Panc1 (cell line): Measurements from ENCODE around the gene BLCAP. TPM values are rescaled to one million over a fixed set of nuclear protein-coding genes. Genes with fewer than 3 reads are reported as not detected.
"Not testable (repeated sequence)": the region's sequence is repeated elsewhere in the genome, so short reads cannot be mapped to it uniquely, and the experiment has no call there.

ENCODE experiments used
- ATAC-seq: fragments of 200-7000 bp; cut with Tn5 transposase; 2 replicates; pipeline ENCODE4 v1.9.1; 2020; ENCODE audit warnings: mild to moderate bottlenecking, moderate library complexity
- BruUV-seq: library from RNA; stranded (reverse); fragments of 400-500 nt; replicated peaks from 2 replicates; lab custom pipeline; 2021; lab: Mats Ljungman, UMichigan
- CTCF ChIA-PET: fragments of 300-600 bp; sonication (Branson Sonifier 250); formaldehyde crosslinking; loops from one replicate; lab custom pipeline; 2022; ENCODE audit warnings: antibody characterized with exemption; lab: Charles Lee
- POLR2A ChIA-PET: fragments of 300-600 bp; sonication (Branson Sonifier 250); formaldehyde crosslinking; loops from one replicate; lab custom pipeline; 2022; ENCODE audit warnings: antibody characterized with exemption; lab: Charles Lee
- DNase-seq: peaks from one replicate; pipeline ENCODE4 v3.0.0-alpha.2; 2010; ENCODE audit warnings: low read depth, low spot score
- H3K27ac ChIP-seq: 2 replicates; pipeline ENCODE4 v1.5.1; 2011; ENCODE audit warnings: mild to moderate bottlenecking, low read length, inconsistent platforms
- H3K27me3 ChIP-seq: fragments of 200-500 bp; sonication (Bioruptor generic); 2 replicates; pipeline ENCODE4 v1.6.0; 2014; ENCODE audit warnings: low read length, inconsistent platforms; ENCODE audit not compliant: control insufficient read depth, insufficient read depth
- H3K36me3 ChIP-seq: fragments of 200-500 bp; sonication (Bioruptor generic); 2 replicates; pipeline ENCODE4 v1.5.1; 2014; ENCODE audit warnings: inconsistent platforms, mild to moderate bottlenecking, low read length, moderate library complexity; ENCODE audit not compliant: control insufficient read depth, insufficient read depth
- H3K4me1 ChIP-seq: 2 replicates; pipeline ENCODE4 v1.5.1; 2011; ENCODE audit warnings: inconsistent platforms, mild to moderate bottlenecking, low read length, moderate library complexity; ENCODE audit not compliant: control insufficient read depth, insufficient read depth
- H3K4me3 ChIP-seq, 2 experiments: 2 replicates each; pipeline ENCODE4 v1.5.1; 2011 to 2012; ENCODE audit warnings: low read depth in 2 of 2, low read length in 2 of 2, mild to moderate bottlenecking in 2 of 2, inconsistent platforms in 1 of 2, moderate library complexity in 1 of 2
- H3K9me3 ChIP-seq: fragments of 200-500 bp; sonication (Bioruptor generic); 2 replicates; pipeline ENCODE4 v1.5.1; 2014; ENCODE audit warnings: low read depth, mild to moderate bottlenecking, inconsistent platforms, low read length, moderate library complexity; ENCODE audit not compliant: control insufficient read depth, insufficient read depth
- POLR2AphosphoS5 ChIP-seq: IDR thresholded peaks from 2 replicates; pipeline ENCODE4 v1.6.1; 2012; ENCODE audit warnings: mild to moderate bottlenecking, low read depth, low read length, moderate library complexity
- SIN3A ChIP-seq: IDR thresholded peaks from 2 replicates; pipeline ENCODE4 v1.6.1; 2012; ENCODE audit warnings: low read depth, mild to moderate bottlenecking, low read length, moderate library complexity, borderline replicate concordance; ENCODE audit not compliant: insufficient read depth
- TCF7L2 ChIP-seq: IDR thresholded peaks from 2 replicates; pipeline ENCODE4 v1.6.1; 2011; ENCODE audit warnings: mild to moderate bottlenecking, low read depth, low read length, inconsistent platforms
- in situ Hi-C: cut with HindIII; loops from 2 replicates; pipeline ENCODE4 v1.10.0; 2016; ENCODE audit warnings: low sequenced_read_pairs, low pct_unique_long_range_greater_than_20kb
- intact Hi-C: fragments of 100-400 bp; cut with micrococcal nuclease; formaldehyde crosslinking; loops from one replicate; pipeline ENCODE4 v1.10.0; 2022; ENCODE audit not compliant: unreplicated experiment
- total RNA-seq: library from RNA; stranded (reverse); gene quantifications from one replicate; pipeline ENCODE4 v1.2.1, GENCODE V29; 2021; ENCODE audit not compliant: unreplicated experiment
- TF ChIP-seq, protein P1 (sequence below), 2 experiments: IDR thresholded peaks; 2 replicates each; pipeline ENCODE4 v1.6.1; 2011 to 2012; ENCODE audit warnings: low read depth in 2 of 2, control low read depth in 1 of 2, low read length in 1 of 2, mild to moderate bottlenecking in 1 of 2, moderate library complexity in 1 of 2; ENCODE audit not compliant: insufficient read depth in 1 of 2
- TF ChIP-seq, protein P2 (sequence below): fragments of 450-650 bp; IDR thresholded peaks from 2 replicates; pipeline ENCODE4 v1.5.1; 2017; ENCODE audit warnings: mild to moderate bottlenecking

Gene BLCAP
- total RNA-seq, 1 experiment from 2014 or later = 50.1 TPM

DNA sequence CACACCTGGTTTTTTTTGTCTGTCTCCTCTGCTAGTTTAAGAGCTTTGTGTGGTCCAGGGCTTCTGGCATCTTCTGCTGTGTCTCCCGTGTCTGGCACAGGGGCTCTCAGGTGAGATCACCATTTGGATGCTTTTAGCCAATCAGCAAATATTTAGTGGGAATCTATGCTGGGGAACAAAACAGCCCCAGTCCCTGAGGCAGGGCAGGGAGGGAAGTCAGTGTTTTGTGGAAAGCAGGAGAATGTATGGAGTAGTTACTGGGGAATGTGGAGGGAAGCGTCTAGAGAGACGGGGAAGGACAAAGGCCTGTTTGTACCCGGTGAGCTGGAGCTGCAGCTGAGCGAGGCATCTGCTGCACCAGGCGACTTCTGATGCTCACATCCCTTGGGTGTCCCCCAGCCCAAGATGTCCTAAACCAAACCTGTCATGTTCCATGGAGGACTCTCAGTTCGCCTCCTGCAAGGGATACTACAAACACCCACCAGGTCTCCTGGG is 55.9 kb downstream of the BLCAP start:
- no peak for ATAC-seq
- TF ChIP-seq POLR2AphosphoS5 = no peak
- TF ChIP-seq TCF7L2 = no peak
- TF ChIP-seq, protein P1, sequence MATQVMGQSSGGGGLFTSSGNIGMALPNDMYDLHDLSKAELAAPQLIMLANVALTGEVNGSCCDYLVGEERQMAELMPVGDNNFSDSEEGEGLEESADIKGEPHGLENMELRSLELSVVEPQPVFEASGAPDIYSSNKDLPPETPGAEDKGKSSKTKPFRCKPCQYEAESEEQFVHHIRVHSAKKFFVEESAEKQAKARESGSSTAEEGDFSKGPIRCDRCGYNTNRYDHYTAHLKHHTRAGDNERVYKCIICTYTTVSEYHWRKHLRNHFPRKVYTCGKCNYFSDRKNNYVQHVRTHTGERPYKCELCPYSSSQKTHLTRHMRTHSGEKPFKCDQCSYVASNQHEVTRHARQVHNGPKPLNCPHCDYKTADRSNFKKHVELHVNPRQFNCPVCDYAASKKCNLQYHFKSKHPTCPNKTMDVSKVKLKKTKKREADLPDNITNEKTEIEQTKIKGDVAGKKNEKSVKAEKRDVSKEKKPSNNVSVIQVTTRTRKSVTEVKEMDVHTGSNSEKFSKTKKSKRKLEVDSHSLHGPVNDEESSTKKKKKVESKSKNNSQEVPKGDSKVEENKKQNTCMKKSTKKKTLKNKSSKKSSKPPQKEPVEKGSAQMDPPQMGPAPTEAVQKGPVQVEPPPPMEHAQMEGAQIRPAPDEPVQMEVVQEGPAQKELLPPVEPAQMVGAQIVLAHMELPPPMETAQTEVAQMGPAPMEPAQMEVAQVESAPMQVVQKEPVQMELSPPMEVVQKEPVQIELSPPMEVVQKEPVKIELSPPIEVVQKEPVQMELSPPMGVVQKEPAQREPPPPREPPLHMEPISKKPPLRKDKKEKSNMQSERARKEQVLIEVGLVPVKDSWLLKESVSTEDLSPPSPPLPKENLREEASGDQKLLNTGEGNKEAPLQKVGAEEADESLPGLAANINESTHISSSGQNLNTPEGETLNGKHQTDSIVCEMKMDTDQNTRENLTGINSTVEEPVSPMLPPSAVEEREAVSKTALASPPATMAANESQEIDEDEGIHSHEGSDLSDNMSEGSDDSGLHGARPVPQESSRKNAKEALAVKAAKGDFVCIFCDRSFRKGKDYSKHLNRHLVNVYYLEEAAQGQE (IDR thresholded peaks at IDR 0.05; ENCODE audit: insufficient read depth in 1 of 2, low read depth in 2 of 2, low read length in 1 of 2) = no peak
- TF ChIP-seq, protein P2, sequence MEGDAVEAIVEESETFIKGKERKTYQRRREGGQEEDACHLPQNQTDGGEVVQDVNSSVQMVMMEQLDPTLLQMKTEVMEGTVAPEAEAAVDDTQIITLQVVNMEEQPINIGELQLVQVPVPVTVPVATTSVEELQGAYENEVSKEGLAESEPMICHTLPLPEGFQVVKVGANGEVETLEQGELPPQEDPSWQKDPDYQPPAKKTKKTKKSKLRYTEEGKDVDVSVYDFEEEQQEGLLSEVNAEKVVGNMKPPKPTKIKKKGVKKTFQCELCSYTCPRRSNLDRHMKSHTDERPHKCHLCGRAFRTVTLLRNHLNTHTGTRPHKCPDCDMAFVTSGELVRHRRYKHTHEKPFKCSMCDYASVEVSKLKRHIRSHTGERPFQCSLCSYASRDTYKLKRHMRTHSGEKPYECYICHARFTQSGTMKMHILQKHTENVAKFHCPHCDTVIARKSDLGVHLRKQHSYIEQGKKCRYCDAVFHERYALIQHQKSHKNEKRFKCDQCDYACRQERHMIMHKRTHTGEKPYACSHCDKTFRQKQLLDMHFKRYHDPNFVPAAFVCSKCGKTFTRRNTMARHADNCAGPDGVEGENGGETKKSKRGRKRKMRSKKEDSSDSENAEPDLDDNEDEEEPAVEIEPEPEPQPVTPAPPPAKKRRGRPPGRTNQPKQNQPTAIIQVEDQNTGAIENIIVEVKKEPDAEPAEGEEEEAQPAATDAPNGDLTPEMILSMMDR = no peak
- TF ChIP-seq SIN3A = no peak
- Histone ChIP-seq H3K27ac (no peak overlapping the region), H3K36me3 (no peaks in the 10 kb centered on the region), H3K4me3 (no peak overlapping the region), H3K4me1 (no peaks in the 10 kb centered on the region), H3K27me3 (peaks cover 12% of the 10 kb centered on the region), H3K9me3 (no peaks in the 10 kb centered on the region)
- in situ Hi-C loops (no loop called here), intact Hi-C loops (no loop called here)
- no TSS peak for BruUV-seq
- POLR2A ChIA-PET = no interaction called here
- DNase-seq = no peak
- CTCF ChIA-PET = no interaction called here

DNA sequence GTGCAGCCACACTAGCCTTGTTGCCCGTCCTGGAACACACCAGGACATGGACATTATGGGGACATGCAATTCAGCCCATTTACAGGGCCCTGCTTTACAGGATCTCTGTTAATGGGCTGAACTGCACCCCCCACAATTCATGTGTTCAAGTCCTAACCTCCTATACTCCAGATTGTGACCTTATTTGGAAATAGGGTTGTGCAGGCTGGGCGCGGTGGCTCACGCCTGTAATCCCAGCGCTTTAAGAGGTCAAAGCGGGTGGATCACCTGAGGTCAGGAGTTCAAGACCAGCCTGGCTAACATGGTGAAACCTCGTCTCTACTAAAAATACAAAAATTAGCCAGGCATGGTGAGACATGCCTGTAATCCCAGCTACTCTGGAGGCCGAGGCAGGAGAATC is 57.5 kb downstream of the BLCAP start:
- H3K27ac ChIP-seq, intact Hi-C loops, H3K27me3 ChIP-seq, H3K4me3 ChIP-seq, in situ Hi-C loops, BruUV-seq, H3K36me3 ChIP-seq, H3K9me3 ChIP-seq, POLR2A ChIA-PET, ATAC-seq, CTCF ChIA-PET, H3K4me1 ChIP-seq, DNase-seq: not testable (repeated sequence)

DNA sequence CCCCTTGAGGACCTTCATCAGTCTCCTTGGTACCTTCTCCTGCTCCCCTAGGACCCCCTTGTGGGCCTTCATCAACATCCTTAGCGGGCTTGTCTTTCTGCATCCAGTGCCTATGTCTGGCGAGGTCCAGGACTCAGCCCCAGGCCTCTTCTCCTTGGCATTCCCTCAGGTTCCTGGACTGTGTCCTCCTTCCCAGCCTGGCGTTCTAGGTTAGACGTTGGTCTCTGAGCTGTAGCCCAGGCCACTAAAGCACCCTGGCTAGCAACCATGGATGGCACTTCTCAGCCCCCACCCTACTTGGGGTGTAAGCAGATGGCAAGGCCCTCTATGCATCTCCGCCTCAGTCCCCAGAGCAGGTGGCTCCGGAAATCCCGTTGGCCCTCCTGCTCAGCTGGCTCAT is 58.1 kb downstream of the BLCAP start:
- Histone ChIP-seq H3K4me3 (no peak overlapping the region), H3K36me3 (no peaks in the 10 kb centered on the region), H3K27me3 (0 out of 2 replicates have a peak, but pooled peaks cover 2% of the 10 kb centered on the region), H3K27ac (no peak overlapping the region), H3K9me3 (no peaks in the 10 kb centered on the region), H3K4me1 (no peaks in the 10 kb centered on the region)
- POLR2A ChIA-PET = no interaction called here
- ATAC-seq = no peak
- DNase-seq = no peak
- no TSS peak for BruUV-seq
- intact Hi-C loops (no loop called here), in situ Hi-C loops (no loop called here)
- CTCF ChIA-PET = no interaction called here
- TF ChIP-seq POLR2AphosphoS5 = no peak
- TF ChIP-seq TCF7L2 = no peak
- no peak for TF ChIP-seq SIN3A
- TF ChIP-seq, protein P2 = no peak
- TF ChIP-seq, protein P1 (IDR thresholded peaks at IDR 0.05; ENCODE audit: insufficient read depth in 1 of 2, low read depth in 2 of 2, low read length in 1 of 2) = no peak
